Lower lobe of right lung (tissue), 2 donors: ENCODE results near the gene REEP3. TPM values are rescaled to one million over a fixed set of nuclear protein-coding genes. Genes with fewer than 3 reads are reported as not detected.

ENCODE experiments used
- ATAC-seq, 2 donors: fragments of 200-7000 bp; cut with Tn5 transposase; one replicate each; pipeline ENCODE4 v1.9.1; 2020 to 2022; ENCODE audit warnings: mild to moderate bottlenecking in 2 of 2, moderate library complexity in 2 of 2
- DNase-seq: peaks from one replicate; pipeline ENCODE4 v3.0.0-alpha.2; 2020
- H3K27ac ChIP-seq: fragments of 200-600 bp; one replicate; pipeline ENCODE4 v1.8.0; 2022
- H3K27me3 ChIP-seq: fragments of 200-600 bp; one replicate; pipeline ENCODE4 v1.8.0; 2022; ENCODE audit warnings: low read depth
- H3K36me3 ChIP-seq: fragments of 200-600 bp; one replicate; pipeline ENCODE4 v1.8.0; 2022; ENCODE audit warnings: mild to moderate bottlenecking
- H3K4me1 ChIP-seq: fragments of 200-600 bp; one replicate; pipeline ENCODE4 v1.8.0; 2022
- H3K4me3 ChIP-seq: fragments of 200-600 bp; one replicate; pipeline ENCODE4 v1.8.0; 2022; ENCODE audit warnings: mild to moderate bottlenecking
- H3K9me3 ChIP-seq: fragments of 200-600 bp; one replicate; pipeline ENCODE4 v1.8.0; 2022
- intact Hi-C: fragments of 100-400 bp; cut with DNase I; formaldehyde crosslinking; loops from one replicate; pipeline ENCODE4 v1.11.0; 2022
- total RNA-seq: library from RNA; stranded (reverse); fragmentation: NEBNext Ultra II Directional; extraction: Animal tissue kit (Norgen Biotek cat#: 25700); gene quantifications from one replicate; pipeline ENCODE4 v1.2.1, GENCODE V29; 2021
- TF ChIP-seq, protein P1 (sequence below): fragments of 200-600 bp; IDR thresholded peaks from one replicate; pipeline ENCODE4 v1.8.0; 2022; ENCODE audit warnings: antibody characterized with exemption, mild to moderate bottlenecking
- donor health status: DM: no; HTN: yes; CAD: no; lungs with severe emphysema.

Gene REEP3
- total RNA-seq, 1 donor from 2014 or later = 50.9 TPM

DNA sequence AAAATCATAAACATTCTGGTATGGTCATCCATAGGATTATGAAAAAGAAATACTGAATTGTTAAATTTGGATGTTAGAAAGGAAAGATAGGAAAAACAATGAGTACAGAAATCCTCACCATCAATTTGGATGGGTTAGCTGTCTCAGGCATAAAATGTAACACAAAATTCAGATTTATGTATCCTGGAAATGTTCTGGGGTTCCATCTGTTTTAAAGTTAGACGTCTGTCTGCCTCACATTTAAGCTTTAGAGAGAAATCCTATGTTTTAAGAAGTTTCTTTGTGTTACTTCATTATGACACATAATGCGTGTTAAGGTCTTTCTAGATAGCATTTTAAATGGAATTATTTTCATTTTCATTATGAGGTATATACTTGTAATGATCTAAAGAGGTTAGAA, 103.5 kb downstream of the REEP3 start:
- H3K27ac ChIP-seq = no peak overlapping the region
- peaks cover 10% of the 10 kb centered on the region for H3K36me3 ChIP-seq
- no peak for DNase-seq
- peaks cover 27% of the 10 kb centered on the region for H3K4me1 ChIP-seq
- H3K27me3 ChIP-seq = no peaks in the 10 kb centered on the region
- H3K4me3 ChIP-seq = no peak overlapping the region
- TF ChIP-seq, protein P1, sequence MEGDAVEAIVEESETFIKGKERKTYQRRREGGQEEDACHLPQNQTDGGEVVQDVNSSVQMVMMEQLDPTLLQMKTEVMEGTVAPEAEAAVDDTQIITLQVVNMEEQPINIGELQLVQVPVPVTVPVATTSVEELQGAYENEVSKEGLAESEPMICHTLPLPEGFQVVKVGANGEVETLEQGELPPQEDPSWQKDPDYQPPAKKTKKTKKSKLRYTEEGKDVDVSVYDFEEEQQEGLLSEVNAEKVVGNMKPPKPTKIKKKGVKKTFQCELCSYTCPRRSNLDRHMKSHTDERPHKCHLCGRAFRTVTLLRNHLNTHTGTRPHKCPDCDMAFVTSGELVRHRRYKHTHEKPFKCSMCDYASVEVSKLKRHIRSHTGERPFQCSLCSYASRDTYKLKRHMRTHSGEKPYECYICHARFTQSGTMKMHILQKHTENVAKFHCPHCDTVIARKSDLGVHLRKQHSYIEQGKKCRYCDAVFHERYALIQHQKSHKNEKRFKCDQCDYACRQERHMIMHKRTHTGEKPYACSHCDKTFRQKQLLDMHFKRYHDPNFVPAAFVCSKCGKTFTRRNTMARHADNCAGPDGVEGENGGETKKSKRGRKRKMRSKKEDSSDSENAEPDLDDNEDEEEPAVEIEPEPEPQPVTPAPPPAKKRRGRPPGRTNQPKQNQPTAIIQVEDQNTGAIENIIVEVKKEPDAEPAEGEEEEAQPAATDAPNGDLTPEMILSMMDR = no peak
- intact Hi-C loops = no loop called here
- ATAC-seq = no peak
- no peaks in the 10 kb centered on the region for H3K9me3 ChIP-seq

DNA sequence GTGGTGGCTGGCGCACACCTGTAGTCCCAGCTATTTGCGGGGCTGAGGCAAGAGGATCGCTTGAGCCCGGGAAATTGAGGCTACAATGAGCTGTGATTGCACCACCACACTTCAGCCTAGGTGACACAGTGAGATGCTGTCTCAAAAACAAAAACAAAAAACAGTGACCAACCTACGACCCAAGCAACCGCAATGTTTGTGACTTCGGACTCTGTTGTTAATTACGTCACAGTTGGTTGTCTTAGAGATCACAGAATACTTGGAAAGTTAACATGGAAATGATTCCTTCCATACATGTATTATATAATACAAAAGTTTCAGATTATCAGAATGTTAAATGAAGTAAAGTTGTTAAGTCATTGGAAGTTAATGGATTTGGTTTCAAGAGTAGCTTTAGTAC, 106.2 kb downstream of the REEP3 start:
- Histone ChIP-seq H3K9me3 (no peaks in the 10 kb centered on the region), H3K4me3 (no peak overlapping the region), H3K27ac (no peak overlapping the region), H3K36me3 (no peaks in the 10 kb centered on the region), H3K27me3 (no peaks in the 10 kb centered on the region), H3K4me1 (peaks cover 40% of the 10 kb centered on the region)
- ATAC-seq (no peak), DNase-seq (no peak)
- TF ChIP-seq, protein P1 = no peak
- intact Hi-C loops = no loop called here

DNA sequence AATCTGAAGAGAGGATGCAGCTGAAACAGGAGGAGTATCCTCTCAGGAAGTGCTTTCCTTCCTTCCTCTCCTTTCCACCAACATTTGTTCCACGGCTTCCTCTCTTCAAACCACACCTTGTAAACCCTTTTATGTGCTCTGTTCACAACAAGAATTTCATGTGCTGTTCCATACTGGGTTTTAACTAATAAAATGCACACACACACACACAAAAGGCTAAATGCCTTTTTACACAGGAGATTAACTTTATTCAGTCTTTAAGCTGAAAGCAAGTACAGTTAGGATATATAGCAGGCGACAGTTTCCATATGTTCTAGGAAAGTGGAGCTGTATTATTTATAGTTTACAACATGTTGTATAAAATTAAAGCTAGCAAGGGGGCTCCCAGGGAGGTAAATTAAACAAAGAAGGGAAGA, 106.7 kb downstream of the REEP3 start:
- intact Hi-C loops = no loop called here
- Histone ChIP-seq H3K4me3 (no peak overlapping the region), H3K27ac (peak overlapping the region; percentile 99), H3K27me3 (no peaks in the 10 kb centered on the region), H3K36me3 (no peaks in the 10 kb centered on the region), H3K9me3 (no peaks in the 10 kb centered on the region), H3K4me1 (peaks cover 40% of the 10 kb centered on the region)
- TF ChIP-seq, protein P1 = no peak
- ATAC-seq = no peak
- no peak for DNase-seq

DNA sequence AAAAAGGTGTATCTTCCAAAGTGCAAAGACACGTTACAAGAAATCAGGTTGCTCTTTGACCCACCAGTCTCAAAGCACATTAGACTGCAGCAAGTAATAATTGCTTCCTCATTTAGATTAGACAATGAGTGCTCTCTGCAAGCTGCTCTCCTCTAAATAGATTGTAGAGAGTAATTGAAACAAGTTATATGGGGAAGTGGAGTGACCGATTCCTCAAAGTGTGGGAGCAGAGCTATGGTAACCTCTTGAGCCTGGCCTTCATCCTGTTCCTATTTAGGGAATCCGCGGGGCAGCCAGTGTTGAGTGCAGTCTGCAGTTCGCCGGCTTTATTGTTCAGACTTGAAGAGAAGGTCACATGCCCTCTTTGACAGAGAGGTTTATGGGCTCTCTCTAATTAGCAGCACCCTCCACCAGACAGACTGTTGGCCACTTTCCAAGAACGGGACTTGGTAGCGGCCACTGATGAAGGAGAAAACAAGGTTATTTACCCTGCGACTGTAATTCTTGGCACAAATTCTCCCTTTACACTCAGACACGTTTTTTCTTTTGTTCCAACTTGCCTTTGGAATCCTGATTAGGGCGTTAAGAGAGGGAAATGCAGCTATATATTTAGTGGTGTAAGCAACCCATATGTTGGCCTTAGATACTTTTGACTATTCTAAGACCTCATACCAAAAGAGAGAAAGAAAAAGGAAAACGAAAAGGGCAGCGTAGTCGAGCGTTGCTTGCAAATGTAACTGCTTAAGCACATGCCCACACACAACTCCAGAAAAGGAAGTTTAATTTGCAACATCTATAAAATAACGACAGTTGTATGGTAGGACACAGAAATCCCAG, 107.5 kb downstream of the REEP3 start:
- no peaks in the 10 kb centered on the region for H3K27me3 ChIP-seq
- DNase-seq = peak; percentile 65
- intact Hi-C loops = no loop called here
- H3K36me3 ChIP-seq = no peaks in the 10 kb centered on the region
- TF ChIP-seq, protein P1 = no peak
- peak; percentile 3 to 11 for ATAC-seq
- H3K27ac ChIP-seq = peak overlapping the region; percentile 99
- peak overlapping the region; percentile 67 for H3K4me3 ChIP-seq
- peaks cover 40% of the 10 kb centered on the region for H3K4me1 ChIP-seq
- no peaks in the 10 kb centered on the region for H3K9me3 ChIP-seq

DNA sequence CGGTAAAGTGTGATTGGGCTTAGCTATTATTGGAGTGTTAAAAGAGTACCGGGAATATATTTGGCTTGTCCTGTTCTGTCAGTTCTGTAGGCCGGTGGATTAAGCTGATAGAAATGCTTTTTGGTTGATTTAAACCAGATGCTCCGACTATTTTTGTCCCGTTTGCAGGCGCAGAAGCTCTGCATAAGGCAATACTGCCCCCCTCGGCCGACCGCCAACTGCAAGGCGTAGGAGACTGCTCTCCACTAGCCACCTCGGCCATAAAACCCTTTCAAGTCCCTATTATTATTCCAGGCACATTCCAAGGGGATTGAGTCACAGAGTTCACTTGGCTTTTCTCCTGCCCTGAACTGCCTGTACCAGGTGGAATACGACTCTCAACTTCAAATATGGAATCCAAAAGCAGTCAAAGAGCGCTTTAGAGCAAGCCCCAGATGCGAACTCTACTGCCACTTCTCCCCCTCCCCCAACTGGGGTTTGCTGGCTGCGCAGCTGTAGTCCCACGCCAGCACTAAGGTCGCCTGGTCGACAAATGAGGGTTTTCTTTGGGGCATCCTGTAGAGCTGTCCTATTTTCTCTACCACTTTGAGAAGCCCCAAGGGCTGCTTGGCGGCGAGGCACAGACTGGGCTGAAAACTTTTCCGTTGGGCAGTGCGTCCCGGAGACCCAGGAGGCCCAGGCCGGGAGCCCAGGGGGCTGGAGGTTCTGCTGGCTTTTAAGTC, 108.3 kb downstream of the REEP3 start:
- Histone ChIP-seq H3K4me1 (peaks cover 40% of the 10 kb centered on the region), H3K27ac (peak overlapping the region; percentile 99), H3K27me3 (no peaks in the 10 kb centered on the region), H3K36me3 (no peaks in the 10 kb centered on the region), H3K4me3 (peak overlapping the region; percentile 67), H3K9me3 (no peaks in the 10 kb centered on the region)
- intact Hi-C loops = loop anchor here (5.0 kb wide), 1 partner anchor 88 kb away; no protein-coding TSS in a partner anchor
- DNase-seq = peak; percentile 96
- ATAC-seq = peak; percentile 84 to 89
- TF ChIP-seq, protein P1 = peak; percentile 85
